HepG2 (cell line): ENCODE data around the gene BTG1. TPM values are rescaled to one million over a fixed set of nuclear protein-coding genes. Genes with fewer than 3 reads are reported as not detected.

ENCODE experiments used
- ATAC-seq: fragments of 200-7000 bp; cut with Tn5 transposase; 3 replicates; pipeline ENCODE4 v1.9.1; 2020; ENCODE audit warnings: mild to moderate bottlenecking, moderate library complexity
- BruUV-seq: library from RNA; stranded (reverse); fragments of 400-500 nt; replicated peaks from 2 replicates; lab custom pipeline; 2021; lab: Mats Ljungman, UMichigan
- CTCF ChIA-PET: fragments of 300-600 bp; formaldehyde crosslinking; extraction: SDS; loops from one replicate; lab custom pipeline; 2021; ENCODE audit warnings: low total read pairs, inconsistent platforms, low intra/inter-chr PET ratio; lab: Yijun Ruan, JAX
- POLR2A ChIA-PET: fragments of 350-600 bp; sonication (Branson Sonifier 250); formaldehyde crosslinking; loops from one replicate; lab custom pipeline; 2020; ENCODE audit warnings: antibody characterized with exemption, inconsistent platforms; lab: Yijun Ruan, JAX
- DNase-seq: peaks from one replicate; pipeline ENCODE4 v3.0.0-alpha.2; 2015; ENCODE audit warnings: low spot score
- FAIRE-seq: peaks from 3 replicates; lab custom pipeline; 2011; peaks lifted over from hg19 to GRCh38; lab: Jason Lieb, UNC
- H2AFZ ChIP-seq: one replicate; pipeline ENCODE4 v1.6.1; 2011; ENCODE audit warnings: low read length, inconsistent platforms
- H3K27ac ChIP-seq: fragments of 300-600 bp; 3 replicates; pipeline ENCODE4 v1.8.0; 2011; ENCODE audit warnings: mixed run types, mild to moderate bottlenecking, mixed read lengths, low read length, inconsistent platforms; ENCODE audit not compliant: insufficient read depth; ENCODE audit errors: extremely low read length
- H3K27me3 ChIP-seq, 2 experiments: fragments of 200-600 bp in 1 of 2; 2 replicates in 1 of 2; 3 replicates in 1 of 2; pipeline versions ENCODE4 v1.6.0 to v1.8.0; 2011; ENCODE audit warnings: low read length in 2 of 2, mild to moderate bottlenecking in 2 of 2, moderate library complexity in 2 of 2, inconsistent platforms in 1 of 2; ENCODE audit not compliant: insufficient read depth in 2 of 2, control insufficient read depth in 1 of 2
- H3K36me3 ChIP-seq, 2 experiments: fragments of 200-600 bp in 1 of 2; replicated peaks in 1 of 2; 2 replicates in 1 of 2; 3 replicates in 1 of 2; pipeline versions ENCODE4 v1.5.1 to v1.8.0; 2011; ENCODE audit warnings: low read length in 2 of 2, inconsistent platforms in 1 of 2; ENCODE audit not compliant: insufficient read depth in 2 of 2, control insufficient read depth in 1 of 2
- H3K4me1 ChIP-seq: 2 replicates; pipeline ENCODE4 v1.5.1; 2012; ENCODE audit warnings: low read length, inconsistent platforms; ENCODE audit not compliant: insufficient read depth
- H3K4me2 ChIP-seq: 2 replicates; pipeline ENCODE4 v1.6.0; 2011; ENCODE audit warnings: low read depth, low read length, inconsistent platforms
- H3K4me3 ChIP-seq, 3 experiments: fragments of 200-600 bp in 1 of 3; sonication (generic), shearing (Covaris generic) in 1 of 3; replicated peaks in 1 of 3; 2 replicates each; pipeline ENCODE4 v1.5.1; 2011 to 2016; ENCODE audit warnings: low read length in 3 of 3, inconsistent platforms in 2 of 3, low read depth in 2 of 3, mild to moderate bottlenecking in 2 of 3, control low read depth in 1 of 3, mixed read lengths in 1 of 3; ENCODE audit not compliant: insufficient read depth in 1 of 3
- H3K79me2 ChIP-seq: one replicate; pipeline ENCODE4 v1.6.1; 2011; ENCODE audit warnings: low read length, inconsistent platforms; ENCODE audit not compliant: insufficient read depth
- H3K9ac ChIP-seq: 2 replicates; pipeline ENCODE4 v1.6.0; 2011; ENCODE audit warnings: mild to moderate bottlenecking, low read depth, low read length, inconsistent platforms; ENCODE audit not compliant: insufficient read depth
- H3K9me3 ChIP-seq: 2 replicates; pipeline ENCODE4 v1.5.1; 2012; ENCODE audit warnings: mild to moderate bottlenecking, low read length
- H4K20me1 ChIP-seq: 2 replicates; pipeline ENCODE4 v1.6.0; 2011; ENCODE audit warnings: inconsistent platforms, mild to moderate bottlenecking, low read length, moderate library complexity; ENCODE audit not compliant: insufficient read depth
- BORCS8-MEF2B ChIP-seq: sonication (generic); formaldehyde crosslinking; IDR thresholded peaks from 2 replicates; pipeline ENCODE4 v1.8.0; 2022; ENCODE audit warnings: mild to moderate bottlenecking, missing genetic modification reagents
- KDM1A ChIP-seq: IDR thresholded peaks from 2 replicates; pipeline ENCODE4 v1.6.1; 2016; ENCODE audit warnings: missing compliant biosample characterization
- KLF12 ChIP-seq: sonication (generic); formaldehyde crosslinking; IDR thresholded peaks from 2 replicates; pipeline ENCODE4 v1.4.0; 2020; ENCODE audit warnings: missing genetic modification reagents, borderline replicate concordance
- NFE2L1 ChIP-seq: sonication (generic); formaldehyde crosslinking; IDR thresholded peaks from 2 replicates; pipeline ENCODE4 v1.4.0; 2020; ENCODE audit warnings: missing genetic modification reagents, mild to moderate bottlenecking, borderline replicate concordance
- REPIN1 ChIP-seq: sonication (generic); formaldehyde crosslinking; IDR thresholded peaks from 2 replicates; pipeline ENCODE4 v1.8.0; 2022; ENCODE audit warnings: missing genetic modification reagents, low read depth, mild to moderate bottlenecking, borderline replicate concordance
- WGBS: methylation state at CpG from one replicate; pipeline ENCODE4 v1.1.6; 2017; ENCODE audit warnings: low lambda C conversion rate; 5-methylcytosine and 5-hydroxymethylcytosine counted together
- in situ Hi-C: cut with HindIII; loops from 2 replicates; pipeline ENCODE4 v1.10.0; 2017; ENCODE audit warnings: low pct_unique_long_range_greater_than_20kb; ENCODE audit not compliant: extremely low pct_ligation_motif_present
- intact Hi-C: fragments of 100-400 bp; cut with micrococcal nuclease; formaldehyde crosslinking; loops from one replicate; pipeline ENCODE4 v1.10.0; 2022; ENCODE audit not compliant: unreplicated experiment
- polyA plus RNA-seq, 8 experiments: library from polyadenylated mRNA; depleted of rRNA in 3 of 8; stranded (reverse) in 7 of 8; unstranded in 1 of 8; fragments of >200 nt; fragmentation: Illumina TruSeq in 4 of 8; extraction: Trizol in 4 of 8; gene quantifications; 2 replicates each; pipeline versions ENCODE4 v1.2.1 to v1.2.3, GENCODE V29; 2011 to 2016; ENCODE audit warnings: low read depth in 4 of 8, missing spikeins in 1 of 8, mixed read lengths in 1 of 8; ENCODE audit not compliant: insufficient read depth in 1 of 8
- total RNA-seq, 5 experiments: library from RNA; depleted of rRNA; stranded (reverse); fragments of >200 nt; fragmentation: Illumina TruSeq; extraction: Trizol; gene quantifications; 2 replicates each; pipeline ENCODE4 v1.2.3, GENCODE V29; 2016; ENCODE audit warnings: low read depth in 1 of 5
- TF ChIP-seq, protein P1 (sequence below): sonication (generic); formaldehyde crosslinking; IDR thresholded peaks from 2 replicates; pipeline ENCODE4 v1.5.0; 2020; ENCODE audit warnings: mild to moderate bottlenecking, missing genetic modification reagents

The BTG1 gene
- total and polyA plus RNA-seq, 2 of the 13 experiments (the other 11 are each of a cell fraction or from before 2014, with no cell fraction given), result 7.5 to 16.7 TPM

GRCh38 chr12:92143258-92143657, 2.4 kb downstream of the BTG1 start:
- peaks cover 54% of the 10 kb centered on the region for H3K79me2 ChIP-seq
- TF ChIP-seq NFE2L1 (no peak), BORCS8-MEF2B (CRISPR knock-in tag) (no peak), REPIN1 (no peak), KLF12 (CRISPR knock-in tag) (no peak), KDM1A (CRISPR knock-in tag) (no peak)
- TF ChIP-seq, protein P1, sequence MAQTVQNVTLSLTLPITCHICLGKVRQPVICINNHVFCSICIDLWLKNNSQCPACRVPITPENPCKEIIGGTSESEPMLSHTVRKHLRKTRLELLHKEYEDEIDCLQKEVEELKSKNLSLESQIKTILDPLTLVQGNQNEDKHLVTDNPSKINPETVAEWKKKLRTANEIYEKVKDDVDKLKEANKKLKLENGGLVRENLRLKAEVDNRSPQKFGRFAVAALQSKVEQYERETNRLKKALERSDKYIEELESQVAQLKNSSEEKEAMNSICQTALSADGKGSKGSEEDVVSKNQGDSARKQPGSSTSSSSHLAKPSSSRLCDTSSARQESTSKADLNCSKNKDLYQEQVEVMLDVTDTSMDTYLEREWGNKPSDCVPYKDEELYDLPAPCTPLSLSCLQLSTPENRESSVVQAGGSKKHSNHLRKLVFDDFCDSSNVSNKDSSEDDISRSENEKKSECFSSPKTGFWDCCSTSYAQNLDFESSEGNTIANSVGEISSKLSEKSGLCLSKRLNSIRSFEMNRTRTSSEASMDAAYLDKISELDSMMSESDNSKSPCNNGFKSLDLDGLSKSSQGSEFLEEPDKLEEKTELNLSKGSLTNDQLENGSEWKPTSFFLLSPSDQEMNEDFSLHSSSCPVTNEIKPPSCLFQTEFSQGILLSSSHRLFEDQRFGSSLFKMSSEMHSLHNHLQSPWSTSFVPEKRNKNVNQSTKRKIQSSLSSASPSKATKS (CRISPR knock-in tag), result no peak
- TF ChIP-seq, all 625 proteins: peak for 0
- DNase-seq, result no peak
- ChIA-PET CTCF (no interaction called here), POLR2A (interaction anchor here (0.9 to 4.1 kb wide), 6 partner anchors 9 to 400 kb away, joined by 3 to 73 read pairs (median 10); no protein-coding TSS in a partner anchor)
- FAIRE-seq, result no peak
- intact Hi-C loops, result loop anchor here (10.0 kb wide), 2 partner anchors 108 to 208 kb away; no protein-coding TSS in a partner anchor
- no peaks in the 10 kb centered on the region for H3K9me3 ChIP-seq
- in situ Hi-C loops, result loop anchor here (10.0 kb wide), 1 partner anchor 328 kb away; no protein-coding TSS in a partner anchor
- H4K20me1 ChIP-seq, result peaks cover 32% of the 10 kb centered on the region
- peak overlapping the region; percentile 90; the same call in 1 of the 2 replicates for H3K9ac ChIP-seq
- WGBS, result 63% methylated on average over 1 of the region's 1 CpG
- H3K27ac ChIP-seq, result no peak overlapping the region
- ATAC-seq, result no peak
- H3K27me3 ChIP-seq, result peaks cover 0 to 3% of the 10 kb centered on the region in 2 experiments; a peak in 1 of 5 replicates
- H2AFZ ChIP-seq, result no peak overlapping the region
- no peaks in the 10 kb centered on the region for H3K36me3 ChIP-seq
- BruUV-seq, result no TSS peak
- H3K4me3 ChIP-seq, result peak overlapping the region in 2 of 3 experiments; percentile 94 to 99; a peak in 3 of 6 replicates
- peak overlapping the region; percentile 79 for H3K4me2 ChIP-seq
- H3K4me1 ChIP-seq, result peaks cover 66% of the 10 kb centered on the region
